PC-9 (cell line): ENCODE measurements around the gene SPDYE4. TPM values are rescaled to one million over a fixed set of nuclear protein-coding genes. Genes with fewer than 3 reads are reported as not detected.

ENCODE experiments used
- BruUV-seq: library from RNA; stranded (reverse); fragments of 400-500 nt; replicated peaks from 2 replicates; lab custom pipeline; 2021; lab: Mats Ljungman, UMichigan
- CTCF ChIA-PET: fragments of 300-600 bp; sonication (Branson Sonifier 250); formaldehyde crosslinking; loops from one replicate; lab custom pipeline; 2022; ENCODE audit warnings: antibody characterized with exemption; lab: Charles Lee
- POLR2A ChIA-PET: fragments of 300-600 bp; sonication (Branson Sonifier 250); formaldehyde crosslinking; loops from one replicate; lab custom pipeline; 2022; ENCODE audit warnings: antibody characterized with exemption; ENCODE audit not compliant: unreplicated experiment; lab: Charles Lee
- DNase-seq, 2 experiments: peaks; one replicate each; pipeline versions ENCODE4 v3.0.0 to v3.0.0-alpha.2; 2015 to 2022; ENCODE audit warnings: mixed read lengths in 1 of 2
- H2AFZ ChIP-seq: fragments of 200-600 bp; sonication (generic); 2 replicates; pipeline ENCODE4 v1.8.1; 2017; ENCODE audit warnings: antibody characterized with exemption
- H3F3A ChIP-seq: fragments of 200-600 bp; sonication (generic); 2 replicates; pipeline ENCODE4 v1.8.1; 2017; ENCODE audit warnings: antibody characterized with exemption, mild to moderate bottlenecking, low read depth; ENCODE audit not compliant: insufficient read depth
- H3K27ac ChIP-seq: fragments of 200-600 bp; sonication (generic); 2 replicates; pipeline ENCODE4 v1.6.1; 2016; ENCODE audit warnings: mixed run types
- H3K27me3 ChIP-seq: fragments of 200-600 bp; sonication (generic); 2 replicates; pipeline ENCODE4 v1.6.1; 2016; ENCODE audit warnings: low read depth, mixed run types; ENCODE audit not compliant: insufficient read depth
- H3K36me3 ChIP-seq: fragments of 200-600 bp; sonication (generic); 2 replicates; pipeline ENCODE4 v1.6.1; 2016; ENCODE audit warnings: low read depth, mixed run types
- H3K4me1 ChIP-seq: fragments of 200-600 bp; sonication (generic); replicated peaks from 2 replicates; pipeline ENCODE4 v1.6.1; 2016; ENCODE audit warnings: mixed run types; ENCODE audit not compliant: insufficient read depth
- H3K4me2 ChIP-seq: fragments of 200-600 bp; sonication (generic); 2 replicates; pipeline ENCODE4 v1.6.1; 2017; ENCODE audit warnings: mixed run types
- H3K4me3 ChIP-seq: fragments of 200-600 bp; sonication (generic); 2 replicates; pipeline ENCODE4 v1.6.1; 2016; ENCODE audit warnings: mixed run types
- H3K79me2 ChIP-seq: fragments of 200-600 bp; sonication (generic); 2 replicates; pipeline ENCODE4 v1.6.1; 2017; ENCODE audit warnings: low read depth, mixed run types
- H3K9me2 ChIP-seq: fragments of 200-600 bp; sonication (generic); 2 replicates; pipeline ENCODE4 v1.8.1; 2017; ENCODE audit warnings: mild to moderate bottlenecking; ENCODE audit not compliant: insufficient read depth
- H3K9me3 ChIP-seq: fragments of 200-600 bp; sonication (generic); 2 replicates; pipeline ENCODE4 v1.8.1; 2016; ENCODE audit warnings: low read depth; ENCODE audit not compliant: insufficient read depth
- H4K20me1 ChIP-seq: fragments of 200-600 bp; sonication (generic); 2 replicates; pipeline ENCODE4 v1.8.1; 2017; ENCODE audit not compliant: insufficient read depth
- EZH2 ChIP-seq: fragments of 200-600 bp; sonication (generic); IDR thresholded peaks from 2 replicates; pipeline ENCODE4 v1.8.0; 2017; ENCODE audit warnings: antibody characterized with exemption, low read depth
- intact Hi-C: fragments of 100-400 bp; cut with micrococcal nuclease; formaldehyde crosslinking; loops from one replicate; pipeline ENCODE4 v1.10.0; 2022; ENCODE audit not compliant: unreplicated experiment
- total RNA-seq: library from RNA; stranded (reverse); gene quantifications from 2 replicates; pipeline ENCODE4 v1.2.3, GENCODE V29; 2021
- TF ChIP-seq, protein P1 (sequence below): fragments of 200-600 bp; sonication (generic); conservative IDR thresholded peaks from 2 replicates; pipeline ENCODE4 v1.6.1; 2017; ENCODE audit warnings: mixed run types, antibody characterized with exemption, mild to moderate bottlenecking, moderate library complexity

SPDYE4 gene
- total RNA-seq, 1 experiment from 2014 or later = not detected

DNA sequence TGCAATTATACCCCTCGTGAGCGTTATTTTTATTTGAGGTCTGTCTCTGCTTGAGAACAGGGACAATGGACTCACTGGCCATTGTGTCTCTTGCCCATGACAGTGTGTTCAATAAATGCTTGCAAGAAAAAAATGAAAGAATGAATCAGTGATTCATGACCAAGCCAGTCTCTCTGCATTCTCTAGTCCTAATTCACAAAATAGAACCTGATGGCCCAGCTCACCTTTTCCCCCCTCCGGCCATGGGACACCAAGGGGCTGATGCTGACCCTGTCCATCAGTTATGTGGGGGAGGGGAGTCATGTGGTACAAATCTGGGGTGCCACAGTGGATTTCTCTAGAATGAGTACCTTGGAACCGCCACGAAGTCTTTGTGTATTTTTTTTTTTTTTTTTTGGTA, 51.9 kb downstream of the SPDYE4 start:
- no peak overlapping the region for H3K4me3 ChIP-seq
- no TSS peak for BruUV-seq
- no peaks in the 10 kb centered on the region for H3K9me3 ChIP-seq
- POLR2A ChIA-PET = no interaction called here
- TF ChIP-seq, protein P1, sequence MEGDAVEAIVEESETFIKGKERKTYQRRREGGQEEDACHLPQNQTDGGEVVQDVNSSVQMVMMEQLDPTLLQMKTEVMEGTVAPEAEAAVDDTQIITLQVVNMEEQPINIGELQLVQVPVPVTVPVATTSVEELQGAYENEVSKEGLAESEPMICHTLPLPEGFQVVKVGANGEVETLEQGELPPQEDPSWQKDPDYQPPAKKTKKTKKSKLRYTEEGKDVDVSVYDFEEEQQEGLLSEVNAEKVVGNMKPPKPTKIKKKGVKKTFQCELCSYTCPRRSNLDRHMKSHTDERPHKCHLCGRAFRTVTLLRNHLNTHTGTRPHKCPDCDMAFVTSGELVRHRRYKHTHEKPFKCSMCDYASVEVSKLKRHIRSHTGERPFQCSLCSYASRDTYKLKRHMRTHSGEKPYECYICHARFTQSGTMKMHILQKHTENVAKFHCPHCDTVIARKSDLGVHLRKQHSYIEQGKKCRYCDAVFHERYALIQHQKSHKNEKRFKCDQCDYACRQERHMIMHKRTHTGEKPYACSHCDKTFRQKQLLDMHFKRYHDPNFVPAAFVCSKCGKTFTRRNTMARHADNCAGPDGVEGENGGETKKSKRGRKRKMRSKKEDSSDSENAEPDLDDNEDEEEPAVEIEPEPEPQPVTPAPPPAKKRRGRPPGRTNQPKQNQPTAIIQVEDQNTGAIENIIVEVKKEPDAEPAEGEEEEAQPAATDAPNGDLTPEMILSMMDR = no peak
- no peaks in the 10 kb centered on the region for H4K20me1 ChIP-seq
- no peaks in the 10 kb centered on the region for H3K79me2 ChIP-seq
- no peak for DNase-seq
- CTCF ChIA-PET = no interaction called here
- H3K27ac ChIP-seq = no peak overlapping the region
- no peaks in the 10 kb centered on the region for H3K9me2 ChIP-seq
- no peaks in the 10 kb centered on the region for H3F3A ChIP-seq
- intact Hi-C loops = no loop called here
- H3K36me3 ChIP-seq = no peaks in the 10 kb centered on the region
- H3K27me3 ChIP-seq = peaks cover 34% of the 10 kb centered on the region
- no peak overlapping the region for H3K4me2 ChIP-seq
- H3K4me1 ChIP-seq = no peaks in the 10 kb centered on the region
- H2AFZ ChIP-seq = no peak overlapping the region

- Histone ChIP-seq H3K9me3 (no peaks in the 10 kb centered on the region), H3K79me2 (no peaks in the 10 kb centered on the region), H3K27me3 (peaks cover 31% of the 10 kb centered on the region), H4K20me1 (no peaks in the 10 kb centered on the region), H3K36me3 (no peaks in the 10 kb centered on the region), H3K4me3 (no peak overlapping the region), H2AFZ (no peak overlapping the region), H3K27ac (no peak overlapping the region), H3F3A (no peaks in the 10 kb centered on the region), H3K9me2 (no peaks in the 10 kb centered on the region), H3K4me1 (no peaks in the 10 kb centered on the region), H3K4me2 (no peak overlapping the region)
- no peak for DNase-seq
- intact Hi-C loops = no loop called here
- BruUV-seq = no TSS peak
- POLR2A ChIA-PET = no interaction called here
- TF ChIP-seq EZH2 = no peak
- TF ChIP-seq, protein P1 = no peak
- CTCF ChIA-PET = no interaction called here
These were observed 52.9 kb downstream of the SPDYE4 start for GRCh38 chr17:8705427-8705826.

- H3K27ac ChIP-seq = no peak overlapping the region
- no TSS peak for BruUV-seq
- DNase-seq = no peak
- no peaks in the 10 kb centered on the region for H3K79me2 ChIP-seq
- H3K27me3 ChIP-seq = peaks cover 22% of the 10 kb centered on the region; the same call in 1 of the 2 replicates
- no peak for TF ChIP-seq EZH2
- TF ChIP-seq, protein P1 = no peak
- no peaks in the 10 kb centered on the region for H3K4me1 ChIP-seq
- H3K36me3 ChIP-seq = no peaks in the 10 kb centered on the region
- no peaks in the 10 kb centered on the region for H4K20me1 ChIP-seq
- H3K4me3 ChIP-seq = no peak overlapping the region
- intact Hi-C loops = no loop called here
- no peaks in the 10 kb centered on the region for H3K9me3 ChIP-seq
- H2AFZ ChIP-seq = no peak overlapping the region
- H3K4me2 ChIP-seq = no peak overlapping the region
- no peaks in the 10 kb centered on the region for H3K9me2 ChIP-seq
- ChIA-PET POLR2A (no interaction called here), CTCF (no interaction called here)
- H3F3A ChIP-seq = no peaks in the 10 kb centered on the region
These were observed 55.3 kb downstream of the SPDYE4 start for GRCh38 chr17:8703001-8703400.
